CD14-positive monocyte (primary cell): ENCODE measurements around the gene PRKN. TPM values are rescaled to one million over a fixed set of nuclear protein-coding genes. Genes with fewer than 3 reads are reported as not detected.

ENCODE experiments used
- DNase-seq, 3 donors: peaks; one replicate each; pipeline ENCODE4 v3.0.0-alpha.2; 2011 to 2022
- H2AFZ ChIP-seq: 2 replicates; pipeline ENCODE4 v1.6.0; 2012; ENCODE audit warnings: mild to moderate bottlenecking, low read depth, low read length, inconsistent platforms; ENCODE audit not compliant: insufficient read depth, poor library complexity, severe bottlenecking
- H3K27ac ChIP-seq, 2 donors: 1 replicate in 1 of 2; 2 replicates in 1 of 2; pipeline ENCODE4 v1.5.1; 2012 to 2013; ENCODE audit warnings: low read length in 2 of 2, control low read depth in 1 of 2, inconsistent platforms in 1 of 2, low read depth in 1 of 2, mild to moderate bottlenecking in 1 of 2
- H3K27me3 ChIP-seq, 2 donors: one replicate each; pipeline versions ENCODE4 v1.6.0 to v1.6.1; 2011 to 2013; ENCODE audit warnings: low read length in 2 of 2; ENCODE audit not compliant: control insufficient read depth in 2 of 2, insufficient read depth in 2 of 2
- H3K36me3 ChIP-seq, 2 donors: replicated peaks in 1 of 2; 1 replicate in 1 of 2; 2 replicates in 1 of 2; pipeline versions ENCODE4 v1.5.1 to v1.6.1; 2012 to 2013; ENCODE audit warnings: low read length in 2 of 2, control low read depth in 1 of 2, inconsistent platforms in 1 of 2, mild to moderate bottlenecking in 1 of 2; ENCODE audit not compliant: insufficient read depth in 2 of 2, control insufficient read depth in 1 of 2
- H3K4me1 ChIP-seq, 2 donors: 1 replicate in 1 of 2; 2 replicates in 1 of 2; pipeline versions ENCODE4 v1.5.1 to v1.6.1; 2012 to 2013; ENCODE audit warnings: low read length in 2 of 2, control low read depth in 1 of 2, inconsistent platforms in 1 of 2, mild to moderate bottlenecking in 1 of 2, moderate library complexity in 1 of 2; ENCODE audit not compliant: insufficient read depth in 2 of 2, control insufficient read depth in 1 of 2
- H3K4me2 ChIP-seq: replicated peaks from 2 replicates; pipeline ENCODE3; 2012; ENCODE audit warnings: low read length, moderate library complexity, mild to moderate bottlenecking; ENCODE audit not compliant: poor library complexity, severe bottlenecking; ENCODE audit errors: extremely low read depth
- H3K4me3 ChIP-seq, 3 experiments: fragments of 200-600 bp in 1 of 3; sonication (generic) in 1 of 3; replicated peaks in 1 of 3; 1 replicate in 2 of 3; 2 replicates in 1 of 3; pipeline ENCODE4 v1.5.1; 2011 to 2013; ENCODE audit warnings: low read length in 3 of 3, mild to moderate bottlenecking in 3 of 3, control low read depth in 2 of 3, low read depth in 2 of 3, inconsistent platforms in 1 of 3, moderate library complexity in 1 of 3
- H3K79me2 ChIP-seq: 2 replicates; pipeline ENCODE4 v1.6.0; 2012; ENCODE audit warnings: mild to moderate bottlenecking, control low read depth, inconsistent platforms, low read length, moderate library complexity; ENCODE audit not compliant: insufficient read depth
- H3K9ac ChIP-seq: 2 replicates; pipeline ENCODE4 v1.6.0; 2017; ENCODE audit warnings: low read length, mild to moderate bottlenecking; ENCODE audit not compliant: insufficient read depth, poor library complexity, severe bottlenecking
- H3K9me3 ChIP-seq, 2 donors: replicated peaks in 1 of 2; 1 replicate in 1 of 2; 2 replicates in 1 of 2; pipeline versions ENCODE4 v1.5.1 to v1.6.1; 2012 to 2013; ENCODE audit warnings: low read length in 2 of 2, control low read depth in 1 of 2; ENCODE audit not compliant: control insufficient read depth in 1 of 2, insufficient read depth in 1 of 2
- H4K20me1 ChIP-seq: 2 replicates; pipeline ENCODE4 v1.6.0; 2012; ENCODE audit warnings: mild to moderate bottlenecking, low read length, control low read depth, moderate library complexity; ENCODE audit not compliant: insufficient read depth
- H3K27ac Mint-ChIP-seq, 7 donors: one replicate each; pipeline ENCODE4 v1.8.0; 2020; ENCODE audit warnings: mild to moderate bottlenecking in 7 of 7, mixed read lengths in 7 of 7, moderate library complexity in 6 of 7, inconsistent platforms in 2 of 7
- H3K27me3 Mint-ChIP-seq, 3 donors: one replicate each; pipeline ENCODE4 v1.8.0; 2021 to 2022; ENCODE audit warnings: low read depth in 3 of 3, mild to moderate bottlenecking in 3 of 3, mixed read lengths in 3 of 3, moderate library complexity in 3 of 3, inconsistent platforms in 1 of 3
- H3K36me3 Mint-ChIP-seq, 2 donors: one replicate each; pipeline ENCODE4 v1.8.0; 2020; ENCODE audit warnings: mixed read lengths in 2 of 2, inconsistent platforms in 1 of 2, mild to moderate bottlenecking in 1 of 2
- H3K4me1 Mint-ChIP-seq: one replicate; pipeline ENCODE4 v1.8.0; 2020; ENCODE audit warnings: mild to moderate bottlenecking, mixed read lengths
- H3K4me3 Mint-ChIP-seq, 2 donors: one replicate each; pipeline ENCODE4 v1.8.0; 2020; ENCODE audit warnings: mild to moderate bottlenecking in 2 of 2, mixed read lengths in 2 of 2, moderate library complexity in 1 of 2
- H3K9me3 Mint-ChIP-seq, 7 donors: one replicate each; pipeline ENCODE4 v1.8.0; 2020 to 2022; ENCODE audit warnings: mixed read lengths in 7 of 7, mild to moderate bottlenecking in 6 of 7, moderate library complexity in 6 of 7, inconsistent platforms in 2 of 7
- WGBS: methylation state at CpG from one replicate; pipeline ENCODE4 v1.1.5; 2013; ENCODE audit warnings: missing lambda C conversion rate; ENCODE audit not compliant: insufficient coverage; 5-methylcytosine and 5-hydroxymethylcytosine counted together
- intact Hi-C, 2 donors: fragments of 100-400 bp; cut with micrococcal nuclease; formaldehyde crosslinking; loops; one replicate each; pipeline versions ENCODE4 v1.15.0 to v1.15.1; 2023
- polyA plus RNA-seq, 3 donors: library from polyadenylated mRNA; depleted of rRNA in 1 of 3; unstranded in 2 of 3; stranded (reverse) in 1 of 3; fragments of 300-500 nt in 2 of 3; fragments of >200 nt in 1 of 3; fragmentation: Illumina TruSeq in 2 of 3; gene quantifications; 1 replicate in 2 of 3; 2 replicates in 1 of 3; pipeline ENCODE4 v1.2.3, GENCODE V29; 2012 to 2021
- TF ChIP-seq, protein P1 (sequence below): fragments of 200-600 bp; IDR thresholded peaks from one replicate; pipeline ENCODE4 v1.8.0; 2022; ENCODE audit warnings: antibody characterized with exemption, mild to moderate bottlenecking

Gene PRKN
- polyA plus RNA-seq, 3 donors: 0.19 to 0.21 TPM; not detected in 1

DNA sequence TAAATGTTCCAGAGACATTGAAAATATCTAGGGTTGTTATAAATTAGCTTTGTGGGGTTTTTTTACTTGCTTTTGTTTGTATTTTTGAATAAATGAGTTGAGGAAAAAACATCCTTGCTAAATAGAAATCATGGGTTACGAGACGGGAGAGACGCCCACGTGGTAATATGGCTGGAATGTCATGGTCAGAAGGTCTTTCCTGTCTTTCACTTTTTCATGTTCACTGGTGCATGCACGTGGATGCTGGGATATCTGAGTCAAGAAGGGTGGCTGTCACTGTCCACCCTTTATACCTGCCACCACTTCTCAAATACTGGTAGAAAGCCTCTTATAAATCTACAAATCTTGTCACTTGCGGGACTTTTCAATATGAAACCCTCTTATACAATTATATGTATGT is 1195.0 kb downstream of the PRKN start:
- no peaks in the 10 kb centered on the region for H3K79me2 ChIP-seq
- H3K9ac ChIP-seq: no peak overlapping the region
- no peaks in the 10 kb centered on the region for H3K36me3 Mint-ChIP-seq
- no peaks in the 10 kb centered on the region for H3K27me3 ChIP-seq
- no peak overlapping the region for H3K4me2 ChIP-seq
- H3K4me1 Mint-ChIP-seq: no peaks in the 10 kb centered on the region
- no peak overlapping the region for H3K27ac ChIP-seq
- no peak overlapping the region for H3K27ac Mint-ChIP-seq
- peaks cover 12 to 26% of the 10 kb centered on the region in 2 donors for H3K9me3 ChIP-seq
- DNase-seq: no peak
- H4K20me1 ChIP-seq: no peaks in the 10 kb centered on the region
- H3K4me3 Mint-ChIP-seq: no peak overlapping the region
- peaks cover 5 to 37% (median 16%) of the 10 kb centered on the region in 7 donors for H3K9me3 Mint-ChIP-seq
- no peaks in the 10 kb centered on the region for H3K36me3 ChIP-seq
- no peaks in the 10 kb centered on the region for H3K4me1 ChIP-seq
- no peaks in the 10 kb centered on the region for H3K27me3 Mint-ChIP-seq
- H3K4me3 ChIP-seq: no peak overlapping the region
- no CpG with 5 or more reads among the region's 6 CpGs for WGBS
- TF ChIP-seq, protein P1, sequence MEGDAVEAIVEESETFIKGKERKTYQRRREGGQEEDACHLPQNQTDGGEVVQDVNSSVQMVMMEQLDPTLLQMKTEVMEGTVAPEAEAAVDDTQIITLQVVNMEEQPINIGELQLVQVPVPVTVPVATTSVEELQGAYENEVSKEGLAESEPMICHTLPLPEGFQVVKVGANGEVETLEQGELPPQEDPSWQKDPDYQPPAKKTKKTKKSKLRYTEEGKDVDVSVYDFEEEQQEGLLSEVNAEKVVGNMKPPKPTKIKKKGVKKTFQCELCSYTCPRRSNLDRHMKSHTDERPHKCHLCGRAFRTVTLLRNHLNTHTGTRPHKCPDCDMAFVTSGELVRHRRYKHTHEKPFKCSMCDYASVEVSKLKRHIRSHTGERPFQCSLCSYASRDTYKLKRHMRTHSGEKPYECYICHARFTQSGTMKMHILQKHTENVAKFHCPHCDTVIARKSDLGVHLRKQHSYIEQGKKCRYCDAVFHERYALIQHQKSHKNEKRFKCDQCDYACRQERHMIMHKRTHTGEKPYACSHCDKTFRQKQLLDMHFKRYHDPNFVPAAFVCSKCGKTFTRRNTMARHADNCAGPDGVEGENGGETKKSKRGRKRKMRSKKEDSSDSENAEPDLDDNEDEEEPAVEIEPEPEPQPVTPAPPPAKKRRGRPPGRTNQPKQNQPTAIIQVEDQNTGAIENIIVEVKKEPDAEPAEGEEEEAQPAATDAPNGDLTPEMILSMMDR: no peak
- intact Hi-C loops: no loop called here
- no peak overlapping the region for H2AFZ ChIP-seq

DNA sequence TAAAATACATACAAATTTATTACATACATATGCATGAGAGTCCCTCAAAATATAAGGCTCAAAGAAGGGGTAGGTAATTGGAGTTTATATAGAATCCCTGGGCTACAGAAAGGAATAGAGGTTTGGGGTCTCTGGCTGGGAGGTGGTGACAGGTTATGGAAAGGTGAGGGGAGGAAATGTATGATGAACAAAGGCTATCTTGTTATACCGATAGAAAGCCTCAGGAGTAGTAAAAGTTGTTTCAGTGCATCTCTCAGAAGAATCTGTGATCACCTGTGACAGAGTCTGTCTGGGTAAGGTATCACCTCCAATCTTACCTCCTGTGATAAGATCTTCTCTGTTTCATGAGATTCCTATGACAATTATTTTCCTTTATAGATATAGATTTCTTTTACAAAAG is 1200.8 kb downstream of the PRKN start:
- Histone ChIP-seq H3K4me3 (no peak overlapping the region), H3K79me2 (no peaks in the 10 kb centered on the region), H3K4me1 (no peaks in the 10 kb centered on the region), H3K4me2 (no peak overlapping the region), H3K27me3 (no peaks in the 10 kb centered on the region), H3K9ac (no peak overlapping the region), H3K9me3 (peaks cover 8 to 14% of the 10 kb centered on the region in 2 donors), H2AFZ (no peak overlapping the region), H4K20me1 (no peaks in the 10 kb centered on the region), H3K36me3 (no peaks in the 10 kb centered on the region), H3K27ac (no peak overlapping the region)
- Mint-ChIP-seq H3K27me3 (no peaks in the 10 kb centered on the region), H3K4me1 (no peaks in the 10 kb centered on the region), H3K27ac (no peak overlapping the region), H3K4me3 (no peak overlapping the region), H3K9me3 (peaks cover 0 to 24% (median 7%) of the 10 kb centered on the region in 7 donors), H3K36me3 (no peaks in the 10 kb centered on the region)
- WGBS: no CpG with 5 or more reads among the region's 1 CpG
- intact Hi-C loops: no loop called here
- no peak for DNase-seq
- TF ChIP-seq, protein P1: no peak
